WTC11 (cell line): ENCODE data around the gene TPP1. TPM values are rescaled to one million over a fixed set of nuclear protein-coding genes. Genes with fewer than 3 reads are reported as not detected.

ENCODE experiments used
- ATAC-seq: fragments of 200-7000 bp; cut with Tn5 transposase; 2 replicates; pipeline ENCODE4 v1.10.0; 2021; ENCODE audit warnings: mild to moderate bottlenecking, moderate library complexity
- CTCF ChIA-PET: fragments of 300-600 bp; sonication (Branson Sonifier 250); formaldehyde crosslinking; loops from one replicate; lab custom pipeline; 2021; ENCODE audit warnings: antibody characterized with exemption; lab: Charles Lee
- POLR2A ChIA-PET: fragments of 350-600 bp; sonication (Branson Sonifier 250); formaldehyde crosslinking; loops from one replicate; lab custom pipeline; 2021; ENCODE audit warnings: antibody characterized with exemption; lab: Charles Lee
- DNase-seq: peaks from one replicate; pipeline ENCODE4 v3.0.0; 2021; ENCODE audit warnings: low spot score
- H3K27ac Mint-ChIP-seq: 2 replicates; pipeline ENCODE4 v1.8.0; 2021; ENCODE audit warnings: mixed read lengths
- H3K27me3 Mint-ChIP-seq: 2 replicates; pipeline ENCODE4 v1.8.0; 2021; ENCODE audit warnings: low read depth, mild to moderate bottlenecking, moderate library complexity, mixed read lengths
- H3K36me3 Mint-ChIP-seq: 2 replicates; pipeline ENCODE4 v1.8.0; 2021; ENCODE audit warnings: mixed read lengths
- H3K4me1 Mint-ChIP-seq: 2 replicates; pipeline ENCODE4 v1.8.0; 2022; ENCODE audit warnings: mixed read lengths
- H3K4me3 Mint-ChIP-seq: 2 replicates; pipeline ENCODE4 v1.8.0; 2021; ENCODE audit warnings: mild to moderate bottlenecking, moderate library complexity, mixed read lengths
- H3K9me3 Mint-ChIP-seq: 2 replicates; pipeline ENCODE4 v1.8.0; 2021; ENCODE audit warnings: mixed read lengths
- AR ChIP-seq: fragments of 250-450 bp; sonication (Bioruptor Pico); IDR thresholded peaks from 2 replicates; pipeline ENCODE4 v1.9.0; 2021; ENCODE audit warnings: mild to moderate bottlenecking
- ATF2 ChIP-seq: sonication (generic); formaldehyde crosslinking; IDR thresholded peaks from 2 replicates; pipeline ENCODE4 v1.8.1; 2022; ENCODE audit warnings: low read depth, missing genetic modification reagents, borderline replicate concordance
- CBFB ChIP-seq: sonication (generic); formaldehyde crosslinking; IDR thresholded peaks from 2 replicates; pipeline ENCODE4 v1.8.1; 2022; ENCODE audit warnings: mild to moderate bottlenecking, low read depth, missing genetic modification reagents
- CDX4 ChIP-seq: fragments of 250-450 bp; sonication (Bioruptor Pico); IDR thresholded peaks from 2 replicates; pipeline ENCODE4 v1.9.0; 2021; ENCODE audit warnings: moderate library complexity, mild to moderate bottlenecking, inconsistent platforms, borderline replicate concordance
- CREB1 ChIP-seq: sonication (generic); formaldehyde crosslinking; IDR thresholded peaks from 2 replicates; pipeline ENCODE4 v1.8.0; 2023; ENCODE audit warnings: mild to moderate bottlenecking, missing genetic modification reagents
- HMGA2 ChIP-seq: fragments of 250-450 bp; sonication (Bioruptor Pico); IDR thresholded peaks from 2 replicates; pipeline ENCODE4 v1.4.0; 2021; ENCODE audit warnings: mild to moderate bottlenecking, moderate library complexity
- MXD4 ChIP-seq: fragments of 250-450 bp; sonication (Bioruptor Pico); IDR thresholded peaks from 2 replicates; pipeline ENCODE4 v1.8.0; 2021; ENCODE audit warnings: mild to moderate bottlenecking, moderate library complexity, borderline replicate concordance
- OVOL2 ChIP-seq: fragments of 250-450 bp; sonication (Bioruptor Pico); IDR thresholded peaks from 2 replicates; pipeline ENCODE4 v1.9.0; 2021; ENCODE audit warnings: mild to moderate bottlenecking, borderline replicate concordance
- PRDM15 ChIP-seq: sonication (generic); formaldehyde crosslinking; IDR thresholded peaks from 2 replicates; pipeline ENCODE4 v1.8.0; 2022; ENCODE audit warnings: missing genetic modification reagents
- PRRX2 ChIP-seq: fragments of 250-450 bp; sonication (Bioruptor Pico); IDR thresholded peaks from 2 replicates; pipeline ENCODE4 v1.8.0; 2021; ENCODE audit warnings: mild to moderate bottlenecking
- RELA ChIP-seq: sonication (generic); formaldehyde crosslinking; IDR thresholded peaks from 2 replicates; pipeline ENCODE4 v1.8.1; 2022; ENCODE audit warnings: missing genetic modification reagents, mild to moderate bottlenecking, borderline replicate concordance
- SMAD3 ChIP-seq: sonication (generic); formaldehyde crosslinking; IDR thresholded peaks from 2 replicates; pipeline ENCODE4 v1.8.0; 2022; ENCODE audit warnings: missing genetic modification reagents, mild to moderate bottlenecking, borderline replicate concordance
- SP1 ChIP-seq: sonication (generic); formaldehyde crosslinking; conservative IDR thresholded peaks from 2 replicates; pipeline ENCODE4 v1.8.1; 2022; ENCODE audit warnings: missing genetic modification reagents
- TEAD1 ChIP-seq: sonication (generic); formaldehyde crosslinking; IDR thresholded peaks from 2 replicates; pipeline ENCODE4 v1.8.0; 2022; ENCODE audit warnings: mild to moderate bottlenecking, missing genetic modification reagents
- TEAD4 ChIP-seq: sonication (generic); formaldehyde crosslinking; IDR thresholded peaks from 2 replicates; pipeline ENCODE4 v1.8.0; 2022; ENCODE audit warnings: mild to moderate bottlenecking, missing genetic modification reagents
- ZBTB21 ChIP-seq: sonication (generic); formaldehyde crosslinking; IDR thresholded peaks from 2 replicates; pipeline ENCODE4 v1.8.1; 2023; ENCODE audit warnings: mild to moderate bottlenecking, missing genetic modification reagents, borderline replicate concordance
- ZNF232 ChIP-seq: sonication (generic); formaldehyde crosslinking; IDR thresholded peaks from 2 replicates; pipeline ENCODE4 v1.8.0; 2022; ENCODE audit warnings: mild to moderate bottlenecking, missing genetic modification reagents
- ZNF396 ChIP-seq: fragments of 250-450 bp; sonication (Bioruptor Pico); IDR thresholded peaks from 2 replicates; pipeline ENCODE4 v1.8.0; 2021; ENCODE audit warnings: mild to moderate bottlenecking, moderate library complexity, borderline replicate concordance
- ZNF416 ChIP-seq: fragments of 250-450 bp; sonication (Bioruptor Pico); IDR thresholded peaks from 2 replicates; pipeline ENCODE4 v1.9.0; 2021; ENCODE audit warnings: mild to moderate bottlenecking, inconsistent platforms
- total RNA-seq: library from RNA; stranded (reverse); gene quantifications from 3 replicates; pipeline ENCODE4 v1.2.3, GENCODE V29; 2021
- TF ChIP-seq, protein P1 (sequence below): fragments of 250-450 bp; sonication (Bioruptor Pico); IDR thresholded peaks from 2 replicates; pipeline ENCODE4 v1.8.0; 2021; ENCODE audit warnings: mild to moderate bottlenecking
- TF ChIP-seq, protein P2 (sequence below): sonication (generic); formaldehyde crosslinking; conservative IDR thresholded peaks from 2 replicates; pipeline ENCODE4 v1.8.1; 2022; ENCODE audit warnings: mild to moderate bottlenecking, missing genetic modification reagents

Gene TPP1
- total RNA-seq, 1 experiment from 2014 or later, result 36.2 TPM

GRCh38 chr11:6606471-6607189 is 12.6 kb downstream of the TPP1 start:
- peak overlapping the region; percentile 28; the same call in 1 of the 2 replicates for H3K4me3 Mint-ChIP-seq
- DNase-seq, result peak; percentile 92
- peak; percentile 81 for ATAC-seq
- CTCF ChIA-PET, result interaction anchor here (0.7 to 1.7 kb wide), 10 partner anchors 12 to 243 kb away, joined by 3 to 10 read pairs (median 4); partner anchors contain the start of genes MRPL17 and TPP1
- H3K4me1 Mint-ChIP-seq, result peaks cover 20% of the 10 kb centered on the region
- POLR2A ChIA-PET, result interaction anchor here (0.6 to 2.9 kb wide), 6 partner anchors 12 to 77 kb away, joined by 3 to 11 read pairs (median 4); partner anchors contain the start of genes MRPL17 and TPP1
- H3K36me3 Mint-ChIP-seq, result peaks cover 36% of the 10 kb centered on the region
- TF ChIP-seq AR (CRISPR knock-in tag) (peak; percentile 64; the same call in 1 of the 2 replicates), PRDM15 (CRISPR knock-in tag) (no peak), SP1 (CRISPR knock-in tag) (0 out of 2 replicates have a peak, but pooled peaks have one; percentile 33)
- TF ChIP-seq, protein P1, sequence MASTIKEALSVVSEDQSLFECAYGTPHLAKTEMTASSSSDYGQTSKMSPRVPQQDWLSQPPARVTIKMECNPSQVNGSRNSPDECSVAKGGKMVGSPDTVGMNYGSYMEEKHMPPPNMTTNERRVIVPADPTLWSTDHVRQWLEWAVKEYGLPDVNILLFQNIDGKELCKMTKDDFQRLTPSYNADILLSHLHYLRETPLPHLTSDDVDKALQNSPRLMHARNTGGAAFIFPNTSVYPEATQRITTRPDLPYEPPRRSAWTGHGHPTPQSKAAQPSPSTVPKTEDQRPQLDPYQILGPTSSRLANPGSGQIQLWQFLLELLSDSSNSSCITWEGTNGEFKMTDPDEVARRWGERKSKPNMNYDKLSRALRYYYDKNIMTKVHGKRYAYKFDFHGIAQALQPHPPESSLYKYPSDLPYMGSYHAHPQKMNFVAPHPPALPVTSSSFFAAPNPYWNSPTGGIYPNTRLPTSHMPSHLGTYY (CRISPR knock-in tag), result 0 out of 2 replicates have a peak, but pooled peaks have one; percentile 18
- TF ChIP-seq, all 79 proteins: peak for 3
- Mint-ChIP-seq H3K9me3 (no peaks in the 10 kb centered on the region), H3K27me3 (no peaks in the 10 kb centered on the region), H3K27ac (peak overlapping the region; percentile 97)

DNA sequence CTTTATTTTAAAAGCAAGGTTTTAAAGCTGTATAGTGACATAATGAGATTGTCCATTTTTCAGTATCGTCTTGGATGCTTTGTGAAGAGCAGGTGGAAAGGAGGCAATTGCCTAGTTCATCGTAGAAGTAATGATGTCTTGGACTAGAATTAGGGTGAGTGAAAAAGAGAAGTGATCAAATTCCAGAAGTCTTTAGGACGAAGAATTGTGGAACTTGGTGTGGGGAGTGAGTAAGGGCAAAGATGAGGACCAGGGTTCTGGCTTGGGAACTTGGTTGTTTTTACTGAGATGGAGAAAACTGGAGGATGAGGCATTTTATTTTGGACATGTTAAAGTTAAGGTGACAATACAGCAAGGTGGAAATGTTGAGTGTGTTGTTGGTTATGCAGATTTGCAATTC is 14.4 kb downstream of the TPP1 start:
- Mint-ChIP-seq H3K27me3 (no peaks in the 10 kb centered on the region), H3K27ac (no peak overlapping the region), H3K9me3 (no peaks in the 10 kb centered on the region), H3K4me3 (no peak overlapping the region), H3K4me1 (peaks cover 14% of the 10 kb centered on the region), H3K36me3 (peaks cover 28% of the 10 kb centered on the region)
- ChIA-PET CTCF (interaction anchor here (0.9 to 4.0 kb wide), 8 partner anchors 14 to 162 kb away, joined by 3 to 12 read pairs (median 6); partner anchors contain the start of genes MRPL17 and TPP1), POLR2A (interaction anchor here (0.9 to 1.4 kb wide), 3 partner anchors 7 to 42 kb away, joined by 3 to 6 read pairs (median 4); partner anchors contain the start of genes TAF10 and TPP1)
- DNase-seq, result no peak
- ATAC-seq, result no peak
- TF ChIP-seq ZNF416 (CRISPR knock-in tag) (no peak), ZNF232 (CRISPR knock-in tag) (no peak), ZBTB21 (no peak), HMGA2 (no peak), TEAD4 (CRISPR knock-in tag) (no peak), ATF2 (CRISPR knock-in tag) (no peak), CREB1 (CRISPR knock-in tag) (no peak), PRRX2 (CRISPR knock-in tag) (no peak), CDX4 (CRISPR knock-in tag) (no peak), OVOL2 (no peak), RELA (CRISPR knock-in tag) (no peak), TEAD1 (no peak), ZNF396 (CRISPR knock-in tag) (no peak), CBFB (CRISPR knock-in tag) (no peak), MXD4 (CRISPR knock-in tag) (no peak), SMAD3 (CRISPR knock-in tag) (no peak)
- TF ChIP-seq, protein P2, sequence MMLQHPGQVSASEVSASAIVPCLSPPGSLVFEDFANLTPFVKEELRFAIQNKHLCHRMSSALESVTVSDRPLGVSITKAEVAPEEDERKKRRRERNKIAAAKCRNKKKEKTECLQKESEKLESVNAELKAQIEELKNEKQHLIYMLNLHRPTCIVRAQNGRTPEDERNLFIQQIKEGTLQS, result no peak
